A549 (cell line): ENCODE measurements around the gene SACS.

ENCODE experiments used
- BHLHE40 ChIP-seq: IDR thresholded peaks from 2 replicates; pipeline ENCODE4 v1.6.1; 2012; ENCODE audit warnings: low read depth, low read length, inconsistent platforms
- CBX2 ChIP-seq: fragments of 200-600 bp; sonication (generic); IDR thresholded peaks from 2 replicates; pipeline ENCODE4 v1.6.1; 2016; ENCODE audit warnings: low read depth, mild to moderate bottlenecking, borderline replicate concordance
- CEBPB ChIP-seq, 2 experiments: fragments of >200 bp in 1 of 2; sonication (Bioruptor Twin) in 1 of 2; formaldehyde crosslinking in 1 of 2; IDR thresholded peaks; 2 replicates each; pipeline ENCODE4 v1.6.1; 2012 to 2016
- EP300 ChIP-seq, 2 experiments: fragments of >200 bp; sonication (Bioruptor Twin); formaldehyde crosslinking; IDR thresholded peaks; 2 replicates in 1 of 2; 3 replicates in 1 of 2; pipeline ENCODE4 v1.6.1; 2016 to 2017
- ESRRA ChIP-seq: fragments of 150-350 bp; IDR thresholded peaks from 2 replicates; pipeline ENCODE4 v1.6.1; 2014; ENCODE audit warnings: mild to moderate bottlenecking, low read length, borderline replicate concordance
- KDM5A ChIP-seq: fragments of 200-600 bp; sonication (generic); IDR thresholded peaks from 2 replicates; pipeline ENCODE4 v1.6.1; 2016; ENCODE audit warnings: antibody characterized with exemption, mild to moderate bottlenecking
- PHF8 ChIP-seq: fragments of 200-600 bp; sonication (generic); IDR thresholded peaks from 2 replicates; pipeline ENCODE4 v1.6.1; 2016; ENCODE audit warnings: low read depth, mild to moderate bottlenecking, antibody characterized with exemption, moderate library complexity, borderline replicate concordance
- POLR2A ChIP-seq: IDR thresholded peaks from 2 replicates; pipeline ENCODE4 v1.6.1; 2012; ENCODE audit warnings: mild to moderate bottlenecking, low read length
- RAD21 ChIP-seq, 2 experiments: fragments of >200 bp in 1 of 2; sonication (Bioruptor Twin) in 1 of 2; formaldehyde crosslinking in 1 of 2; IDR thresholded peaks in 1 of 2; conservative IDR thresholded peaks in 1 of 2; 2 replicates in 1 of 2; 3 replicates in 1 of 2; pipeline ENCODE4 v1.6.1; 2012 to 2018; ENCODE audit warnings: inconsistent platforms in 1 of 2
- ZFP36 ChIP-seq: fragments of 450-650 bp; IDR thresholded peaks from 2 replicates; pipeline ENCODE4 v1.6.1; 2014; ENCODE audit warnings: borderline replicate concordance; ENCODE audit not compliant: partially characterized antibody
- TF ChIP-seq, protein P1 (sequence below): fragments of >200 bp; sonication (Bioruptor Twin); formaldehyde crosslinking; IDR thresholded peaks from 3 replicates; pipeline ENCODE4 v1.5.1; 2016
- TF ChIP-seq, protein P2 (sequence below): IDR thresholded peaks from 2 replicates; pipeline ENCODE4 v1.6.1; 2012
- TF ChIP-seq, protein P3 (sequence below): fragments of 450-650 bp; IDR thresholded peaks from 2 replicates; pipeline ENCODE4 v1.6.1; 2014; ENCODE audit warnings: antibody characterized with exemption

DNA sequence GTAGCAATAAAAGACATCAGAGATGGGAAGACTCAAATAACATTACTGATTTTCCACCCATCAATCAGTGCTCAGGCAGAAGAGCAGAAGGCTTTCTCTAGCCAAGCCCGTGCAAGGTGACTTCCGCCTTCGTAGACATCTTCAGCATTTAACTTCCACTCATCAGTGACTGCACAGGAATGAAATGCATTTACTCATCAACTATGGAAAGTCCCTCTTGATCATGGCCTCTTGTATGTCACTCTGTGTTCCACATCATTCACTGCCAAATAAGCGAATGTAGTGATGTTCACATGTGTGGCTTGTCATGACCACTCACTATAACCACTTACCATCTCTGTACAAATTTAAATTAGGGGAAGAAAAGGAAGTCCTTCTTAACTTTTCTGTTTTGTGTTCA lies 49.4 kb downstream of the SACS start:
- TF ChIP-seq POLR2A (no peak), ZFP36 (no peak), KDM5A (no peak), PHF8 (no peak), BHLHE40 (no peak), CEBPB (IDR thresholded peaks at IDR 0.05) (no peak), CBX2 (no peak), RAD21 (conservative IDR thresholded peaks at IDR 0.05 in 1 of 2, IDR thresholded peaks at IDR 0.05 in 1 of 2) (no peak), ESRRA (no peak), EP300 (IDR thresholded peaks at IDR 0.05) (no peak)
- TF ChIP-seq, protein P1, sequence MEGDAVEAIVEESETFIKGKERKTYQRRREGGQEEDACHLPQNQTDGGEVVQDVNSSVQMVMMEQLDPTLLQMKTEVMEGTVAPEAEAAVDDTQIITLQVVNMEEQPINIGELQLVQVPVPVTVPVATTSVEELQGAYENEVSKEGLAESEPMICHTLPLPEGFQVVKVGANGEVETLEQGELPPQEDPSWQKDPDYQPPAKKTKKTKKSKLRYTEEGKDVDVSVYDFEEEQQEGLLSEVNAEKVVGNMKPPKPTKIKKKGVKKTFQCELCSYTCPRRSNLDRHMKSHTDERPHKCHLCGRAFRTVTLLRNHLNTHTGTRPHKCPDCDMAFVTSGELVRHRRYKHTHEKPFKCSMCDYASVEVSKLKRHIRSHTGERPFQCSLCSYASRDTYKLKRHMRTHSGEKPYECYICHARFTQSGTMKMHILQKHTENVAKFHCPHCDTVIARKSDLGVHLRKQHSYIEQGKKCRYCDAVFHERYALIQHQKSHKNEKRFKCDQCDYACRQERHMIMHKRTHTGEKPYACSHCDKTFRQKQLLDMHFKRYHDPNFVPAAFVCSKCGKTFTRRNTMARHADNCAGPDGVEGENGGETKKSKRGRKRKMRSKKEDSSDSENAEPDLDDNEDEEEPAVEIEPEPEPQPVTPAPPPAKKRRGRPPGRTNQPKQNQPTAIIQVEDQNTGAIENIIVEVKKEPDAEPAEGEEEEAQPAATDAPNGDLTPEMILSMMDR = no peak
- TF ChIP-seq, protein P2, sequence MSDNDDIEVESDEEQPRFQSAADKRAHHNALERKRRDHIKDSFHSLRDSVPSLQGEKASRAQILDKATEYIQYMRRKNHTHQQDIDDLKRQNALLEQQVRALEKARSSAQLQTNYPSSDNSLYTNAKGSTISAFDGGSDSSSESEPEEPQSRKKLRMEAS = no peak
- TF ChIP-seq, protein P3, sequence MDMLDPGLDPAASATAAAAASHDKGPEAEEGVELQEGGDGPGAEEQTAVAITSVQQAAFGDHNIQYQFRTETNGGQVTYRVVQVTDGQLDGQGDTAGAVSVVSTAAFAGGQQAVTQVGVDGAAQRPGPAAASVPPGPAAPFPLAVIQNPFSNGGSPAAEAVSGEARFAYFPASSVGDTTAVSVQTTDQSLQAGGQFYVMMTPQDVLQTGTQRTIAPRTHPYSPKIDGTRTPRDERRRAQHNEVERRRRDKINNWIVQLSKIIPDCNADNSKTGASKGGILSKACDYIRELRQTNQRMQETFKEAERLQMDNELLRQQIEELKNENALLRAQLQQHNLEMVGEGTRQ = no peak
